Gastrocnemius medialis (tissue), 4 donors: ENCODE data around the gene TFB2M.

Experiments used
- CTCF ChIP-seq, 5 experiments: fragments of 450-650 bp in 3 of 5; fragments of 200-600 bp in 2 of 5; sonication (generic) in 2 of 5; IDR thresholded peaks in 4 of 5; conservative IDR thresholded peaks in 1 of 5; 1 replicate in 4 of 5; 2 replicates in 1 of 5; pipeline ENCODE4 v1.5.1; 2016 to 2019; ENCODE audit warnings: antibody characterized with exemption in 5 of 5, mild to moderate bottlenecking in 3 of 5, moderate library complexity in 3 of 5
- POLR2A ChIP-seq, 2 donors: fragments of 450-650 bp; IDR thresholded peaks; one replicate each; pipeline ENCODE4 v1.6.1; 2017; ENCODE audit warnings: antibody characterized with exemption in 2 of 2, mild to moderate bottlenecking in 2 of 2, moderate library complexity in 2 of 2

- TF ChIP-seq POLR2A (IDR thresholded peaks at IDR 0.05), result no peak
- TF ChIP-seq CTCF (IDR thresholded peaks at IDR 0.05 in 4 of 5, conservative IDR thresholded peaks at IDR 0.05 in 1 of 5), result no peak
These were observed 5.9 kb upstream of the TFB2M start for GRCh38 chr1:246571953-246572352.
